Fibroblast of pulmonary artery (primary cell): ENCODE data around the gene ITFG2.

Source experiments
- DNase-seq: peaks from one replicate; pipeline ENCODE4 v3.0.0-alpha.2; 2010; ENCODE audit warnings: low read depth
- H3K4me3 ChIP-seq: replicated peaks from 2 replicates; pipeline ENCODE4 v1.5.1; 2011; ENCODE audit warnings: low read depth, mild to moderate bottlenecking, control low read depth, low read length, moderate library complexity
- CTCF ChIP-seq: IDR thresholded peaks from 2 replicates; pipeline ENCODE4 v1.5.1; 2011; ENCODE audit warnings: mild to moderate bottlenecking, control low read depth, low read length, inconsistent platforms; ENCODE audit errors: missing control alignments

ITFG2 gene

GRCh38 chr12:2854669-2855453, 42.4 kb downstream of the ITFG2 start:
- no peak for TF ChIP-seq CTCF
- no peak for DNase-seq

GRCh38 chr12:2855546-2855945, 43.1 kb downstream of the ITFG2 start:
- TF ChIP-seq CTCF: no peak
- DNase-seq: no peak
- H3K4me3 ChIP-seq: no peak overlapping the region

More at GRCh38 chr12:2854669-2855453, 42.4 kb downstream of the ITFG2 start:
- H3K4me3 ChIP-seq: no peak overlapping the region

- no peak overlapping the region for H3K4me3 ChIP-seq
- no peak for TF ChIP-seq CTCF
- DNase-seq: no peak
Observed at GRCh38 chr12:2856051-2856450, 43.6 kb downstream of the ITFG2 start.

- no peak for TF ChIP-seq CTCF
- H3K4me3 ChIP-seq: no peak within 1 kb of the TSS
- no peak for DNase-seq
Observed at GRCh38 chr12:2857021-2857431, 44.6 kb downstream of the ITFG2 start, which contains the start of gene TEX52. TSS of gene TEX52 (minus strand) at chr12:2857039. CDS start at chr12:2857026, 13 bp downstream.

GRCh38 chr12:2857576-2857975, 45.1 kb downstream of the ITFG2 start:
- H3K4me3 ChIP-seq: no peak overlapping the region
- no peak for TF ChIP-seq CTCF
- DNase-seq: no peak

- H3K4me3 ChIP-seq: no peak overlapping the region
- TF ChIP-seq CTCF: no peak
- no peak for DNase-seq
Observed at GRCh38 chr12:2858334-2858733, 45.9 kb downstream of the ITFG2 start.

- H3K4me3 ChIP-seq: no peak overlapping the region
- no peak for TF ChIP-seq CTCF
- DNase-seq: no peak
Observed at GRCh38 chr12:2858944-2859421, 46.5 kb downstream of the ITFG2 start.
